Measurements from ENCODE around the gene GABRA5. TPM values are rescaled to one million over a fixed set of nuclear protein-coding genes. Genes with fewer than 3 reads are reported as not detected.

GABRA5 gene
- total and polyA plus RNA-seq, 2 of the 13 experiments (the other 11 are each of a cell fraction or from before 2014, with no cell fraction given): not detected

DNA sequence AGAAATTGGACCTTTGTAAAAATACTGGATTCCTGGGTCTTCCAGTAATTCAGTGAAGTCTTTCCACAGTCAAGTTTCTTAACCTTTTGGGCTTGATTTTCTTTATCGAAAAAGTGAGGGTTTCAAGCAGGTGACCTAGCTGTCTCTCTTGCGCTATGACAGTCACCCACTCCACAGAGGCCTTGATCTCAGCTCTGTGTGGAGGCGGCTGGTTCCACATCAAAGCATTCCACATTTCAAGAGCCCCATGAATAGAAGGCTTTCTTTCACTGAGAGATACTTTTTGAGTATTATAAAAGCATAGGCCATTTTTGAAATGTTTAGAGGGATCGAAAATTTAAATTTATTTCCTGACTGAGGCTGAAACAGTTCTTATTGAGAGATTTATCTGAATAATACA is 43.9 kb downstream of the GABRA5 start (continued):
- TF ChIP-seq, protein P1, sequence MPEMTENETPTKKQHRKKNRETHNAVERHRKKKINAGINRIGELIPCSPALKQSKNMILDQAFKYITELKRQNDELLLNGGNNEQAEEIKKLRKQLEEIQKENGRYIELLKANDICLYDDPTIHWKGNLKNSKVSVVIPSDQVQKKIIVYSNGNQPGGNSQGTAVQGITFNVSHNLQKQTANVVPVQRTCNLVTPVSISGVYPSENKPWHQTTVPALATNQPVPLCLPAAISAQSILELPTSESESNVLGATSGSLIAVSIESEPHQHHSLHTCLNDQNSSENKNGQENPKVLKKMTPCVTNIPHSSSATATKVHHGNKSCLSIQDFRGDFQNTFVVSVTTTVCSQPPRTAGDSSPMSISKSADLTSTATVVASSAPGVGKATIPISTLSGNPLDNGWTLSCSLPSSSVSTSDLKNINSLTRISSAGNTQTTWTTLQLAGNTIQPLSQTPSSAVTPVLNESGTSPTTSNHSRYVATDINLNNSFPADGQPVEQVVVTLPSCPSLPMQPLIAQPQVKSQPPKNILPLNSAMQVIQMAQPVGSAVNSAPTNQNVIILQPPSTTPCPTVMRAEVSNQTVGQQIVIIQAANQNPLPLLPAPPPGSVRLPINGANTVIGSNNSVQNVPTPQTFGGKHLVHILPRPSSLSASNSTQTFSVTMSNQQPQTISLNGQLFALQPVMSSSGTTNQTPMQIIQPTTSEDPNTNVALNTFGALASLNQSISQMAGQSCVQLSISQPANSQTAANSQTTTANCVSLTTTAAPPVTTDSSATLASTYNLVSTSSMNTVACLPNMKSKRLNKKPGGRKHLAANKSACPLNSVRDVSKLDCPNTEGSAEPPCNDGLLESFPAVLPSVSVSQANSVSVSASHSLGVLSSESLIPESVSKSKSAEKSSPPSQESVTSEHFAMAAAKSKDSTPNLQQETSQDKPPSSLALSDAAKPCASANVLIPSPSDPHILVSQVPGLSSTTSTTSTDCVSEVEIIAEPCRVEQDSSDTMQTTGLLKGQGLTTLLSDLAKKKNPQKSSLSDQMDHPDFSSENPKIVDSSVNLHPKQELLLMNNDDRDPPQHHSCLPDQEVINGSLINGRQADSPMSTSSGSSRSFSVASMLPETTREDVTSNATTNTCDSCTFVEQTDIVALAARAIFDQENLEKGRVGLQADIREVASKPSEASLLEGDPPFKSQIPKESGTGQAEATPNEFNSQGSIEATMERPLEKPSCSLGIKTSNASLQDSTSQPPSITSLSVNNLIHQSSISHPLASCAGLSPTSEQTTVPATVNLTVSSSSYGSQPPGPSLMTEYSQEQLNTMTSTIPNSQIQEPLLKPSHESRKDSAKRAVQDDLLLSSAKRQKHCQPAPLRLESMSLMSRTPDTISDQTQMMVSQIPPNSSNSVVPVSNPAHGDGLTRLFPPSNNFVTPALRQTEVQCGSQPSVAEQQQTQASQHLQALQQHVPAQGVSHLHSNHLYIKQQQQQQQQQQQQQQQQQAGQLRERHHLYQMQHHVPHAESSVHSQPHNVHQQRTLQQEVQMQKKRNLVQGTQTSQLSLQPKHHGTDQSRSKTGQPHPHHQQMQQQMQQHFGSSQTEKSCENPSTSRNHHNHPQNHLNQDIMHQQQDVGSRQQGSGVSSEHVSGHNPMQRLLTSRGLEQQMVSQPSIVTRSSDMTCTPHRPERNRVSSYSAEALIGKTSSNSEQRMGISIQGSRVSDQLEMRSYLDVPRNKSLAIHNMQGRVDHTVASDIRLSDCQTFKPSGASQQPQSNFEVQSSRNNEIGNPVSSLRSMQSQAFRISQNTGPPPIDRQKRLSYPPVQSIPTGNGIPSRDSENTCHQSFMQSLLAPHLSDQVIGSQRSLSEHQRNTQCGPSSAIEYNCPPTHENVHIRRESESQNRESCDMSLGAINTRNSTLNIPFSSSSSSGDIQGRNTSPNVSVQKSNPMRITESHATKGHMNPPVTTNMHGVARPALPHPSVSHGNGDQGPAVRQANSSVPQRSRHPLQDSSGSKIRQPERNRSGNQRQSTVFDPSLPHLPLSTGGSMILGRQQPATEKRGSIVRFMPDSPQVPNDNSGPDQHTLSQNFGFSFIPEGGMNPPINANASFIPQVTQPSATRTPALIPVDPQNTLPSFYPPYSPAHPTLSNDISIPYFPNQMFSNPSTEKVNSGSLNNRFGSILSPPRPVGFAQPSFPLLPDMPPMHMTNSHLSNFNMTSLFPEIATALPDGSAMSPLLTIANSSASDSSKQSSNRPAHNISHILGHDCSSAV (CRISPR knock-in tag; IDR thresholded peaks at IDR 0.05; ENCODE audit: borderline replicate concordance): no peak
- TF ChIP-seq ZNF343 (CRISPR knock-in tag; IDR thresholded peaks at IDR 0.05): no peak
- TF ChIP-seq YEATS4 (CRISPR knock-in tag; IDR thresholded peaks at IDR 0.05; ENCODE audit: borderline replicate concordance): no peak
- TF ChIP-seq, protein P2, sequence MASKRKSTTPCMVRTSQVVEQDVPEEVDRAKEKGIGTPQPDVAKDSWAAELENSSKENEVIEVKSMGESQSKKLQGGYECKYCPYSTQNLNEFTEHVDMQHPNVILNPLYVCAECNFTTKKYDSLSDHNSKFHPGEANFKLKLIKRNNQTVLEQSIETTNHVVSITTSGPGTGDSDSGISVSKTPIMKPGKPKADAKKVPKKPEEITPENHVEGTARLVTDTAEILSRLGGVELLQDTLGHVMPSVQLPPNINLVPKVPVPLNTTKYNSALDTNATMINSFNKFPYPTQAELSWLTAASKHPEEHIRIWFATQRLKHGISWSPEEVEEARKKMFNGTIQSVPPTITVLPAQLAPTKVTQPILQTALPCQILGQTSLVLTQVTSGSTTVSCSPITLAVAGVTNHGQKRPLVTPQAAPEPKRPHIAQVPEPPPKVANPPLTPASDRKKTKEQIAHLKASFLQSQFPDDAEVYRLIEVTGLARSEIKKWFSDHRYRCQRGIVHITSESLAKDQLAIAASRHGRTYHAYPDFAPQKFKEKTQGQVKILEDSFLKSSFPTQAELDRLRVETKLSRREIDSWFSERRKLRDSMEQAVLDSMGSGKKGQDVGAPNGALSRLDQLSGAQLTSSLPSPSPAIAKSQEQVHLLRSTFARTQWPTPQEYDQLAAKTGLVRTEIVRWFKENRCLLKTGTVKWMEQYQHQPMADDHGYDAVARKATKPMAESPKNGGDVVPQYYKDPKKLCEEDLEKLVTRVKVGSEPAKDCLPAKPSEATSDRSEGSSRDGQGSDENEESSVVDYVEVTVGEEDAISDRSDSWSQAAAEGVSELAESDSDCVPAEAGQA (IDR thresholded peaks at IDR 0.05; ENCODE audit: low read depth): no peak
- TF ChIP-seq, protein P2 (CRISPR knock-in tag; IDR thresholded peaks at IDR 0.05; ENCODE audit: borderline replicate concordance): no peak
- no peak for TF ChIP-seq HNF4G (IDR thresholded peaks at IDR 0.05; ENCODE audit: borderline replicate concordance, low read depth, low read length)
- TF ChIP-seq HNF4G (CRISPR knock-in tag; IDR thresholded peaks at IDR 0.05; ENCODE audit: borderline replicate concordance, low read depth): no peak
- TF ChIP-seq SMC3 (IDR thresholded peaks at IDR 0.05; ENCODE audit: low read length): no peak
- TF ChIP-seq ZNF160 (CRISPR knock-in tag; IDR thresholded peaks at IDR 0.05): no peak

Measured in HepG2 (cell line).